ENCODE data around the gene GLS. TPM values are rescaled to one million over a fixed set of nuclear protein-coding genes. Genes with fewer than 3 reads are reported as not detected.

GLS gene
- total RNA-seq, 1 donor from 2014 or later: 185 TPM

DNA sequence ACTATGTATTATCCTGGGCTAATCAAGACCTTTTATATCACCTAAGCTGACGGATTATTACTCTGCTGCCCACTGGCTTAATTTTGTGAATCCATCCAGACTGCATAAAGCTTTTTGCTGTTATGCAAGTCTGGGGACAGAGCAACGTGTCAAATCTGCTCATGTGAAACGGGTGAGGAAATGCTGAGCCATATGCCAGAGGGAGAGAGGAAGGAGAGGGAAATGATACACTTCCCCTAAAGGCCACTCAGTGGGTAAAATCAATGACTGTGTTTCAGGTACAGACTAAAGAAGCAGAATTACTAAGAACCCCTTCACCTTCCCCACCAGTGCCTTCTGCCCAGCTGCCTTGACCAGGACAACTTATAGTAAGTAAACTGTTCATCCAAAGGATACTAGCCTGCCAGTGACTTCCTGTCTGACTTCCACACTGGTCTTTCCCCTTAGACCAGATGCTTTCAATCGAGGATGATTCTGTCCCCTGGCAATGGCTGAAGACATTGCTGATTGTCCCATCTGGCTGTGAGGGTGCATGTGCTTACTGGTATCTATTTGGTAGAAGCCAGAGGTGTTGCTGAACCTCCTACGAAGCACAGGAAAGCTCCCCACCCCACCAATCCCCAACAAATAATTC, 90.4 kb downstream of the GLS start:
- no peaks in the 10 kb centered on the region for H3K27me3 Mint-ChIP-seq (ENCODE audit: low read depth)
- no peak overlapping the region for H3K4me3 Mint-ChIP-seq
- TF ChIP-seq, protein P1, sequence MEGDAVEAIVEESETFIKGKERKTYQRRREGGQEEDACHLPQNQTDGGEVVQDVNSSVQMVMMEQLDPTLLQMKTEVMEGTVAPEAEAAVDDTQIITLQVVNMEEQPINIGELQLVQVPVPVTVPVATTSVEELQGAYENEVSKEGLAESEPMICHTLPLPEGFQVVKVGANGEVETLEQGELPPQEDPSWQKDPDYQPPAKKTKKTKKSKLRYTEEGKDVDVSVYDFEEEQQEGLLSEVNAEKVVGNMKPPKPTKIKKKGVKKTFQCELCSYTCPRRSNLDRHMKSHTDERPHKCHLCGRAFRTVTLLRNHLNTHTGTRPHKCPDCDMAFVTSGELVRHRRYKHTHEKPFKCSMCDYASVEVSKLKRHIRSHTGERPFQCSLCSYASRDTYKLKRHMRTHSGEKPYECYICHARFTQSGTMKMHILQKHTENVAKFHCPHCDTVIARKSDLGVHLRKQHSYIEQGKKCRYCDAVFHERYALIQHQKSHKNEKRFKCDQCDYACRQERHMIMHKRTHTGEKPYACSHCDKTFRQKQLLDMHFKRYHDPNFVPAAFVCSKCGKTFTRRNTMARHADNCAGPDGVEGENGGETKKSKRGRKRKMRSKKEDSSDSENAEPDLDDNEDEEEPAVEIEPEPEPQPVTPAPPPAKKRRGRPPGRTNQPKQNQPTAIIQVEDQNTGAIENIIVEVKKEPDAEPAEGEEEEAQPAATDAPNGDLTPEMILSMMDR (IDR thresholded peaks at IDR 0.05; ENCODE audit: unreplicated experiment): no peak
- H3K9me3 Mint-ChIP-seq: no peaks in the 10 kb centered on the region
- no peak for DNase-seq (ENCODE audit: low spot score in 2 of 2, unreplicated experiment in 2 of 2)
- peaks cover 7% of the 10 kb centered on the region for H3K4me1 Mint-ChIP-seq
- H3K27ac Mint-ChIP-seq: no peak overlapping the region
- peaks cover 70% of the 10 kb centered on the region for H3K36me3 Mint-ChIP-seq

DNA sequence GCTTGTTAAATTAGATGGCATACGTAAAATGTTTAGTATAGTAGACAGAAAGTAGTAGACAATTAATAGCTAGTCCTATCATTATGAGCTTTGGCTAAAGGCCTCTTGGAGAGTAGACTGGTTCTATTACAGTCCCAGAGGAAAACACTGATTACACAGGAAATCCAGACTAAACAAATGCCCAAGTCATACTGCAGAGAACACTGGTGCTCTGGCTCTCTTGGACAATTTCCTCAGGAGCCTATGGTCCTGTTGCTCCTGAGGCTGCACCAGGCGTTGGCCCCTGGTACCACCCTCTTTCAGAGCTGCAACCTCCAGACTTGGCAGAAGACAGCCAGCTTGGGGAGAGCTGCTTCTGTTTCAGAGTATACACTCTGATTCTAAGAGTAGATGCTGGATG, 91.6 kb downstream of the GLS start:
- Mint-ChIP-seq H3K4me3 (no peak overlapping the region), H3K27me3 (ENCODE audit: low read depth) (no peaks in the 10 kb centered on the region), H3K4me1 (peaks cover 7% of the 10 kb centered on the region), H3K36me3 (peaks cover 75% of the 10 kb centered on the region), H3K27ac (no peak overlapping the region), H3K9me3 (no peaks in the 10 kb centered on the region)
- no peak for DNase-seq (ENCODE audit: low spot score in 2 of 2, unreplicated experiment in 2 of 2)
- TF ChIP-seq, protein P1 (IDR thresholded peaks at IDR 0.05; ENCODE audit: unreplicated experiment): no peak

DNA sequence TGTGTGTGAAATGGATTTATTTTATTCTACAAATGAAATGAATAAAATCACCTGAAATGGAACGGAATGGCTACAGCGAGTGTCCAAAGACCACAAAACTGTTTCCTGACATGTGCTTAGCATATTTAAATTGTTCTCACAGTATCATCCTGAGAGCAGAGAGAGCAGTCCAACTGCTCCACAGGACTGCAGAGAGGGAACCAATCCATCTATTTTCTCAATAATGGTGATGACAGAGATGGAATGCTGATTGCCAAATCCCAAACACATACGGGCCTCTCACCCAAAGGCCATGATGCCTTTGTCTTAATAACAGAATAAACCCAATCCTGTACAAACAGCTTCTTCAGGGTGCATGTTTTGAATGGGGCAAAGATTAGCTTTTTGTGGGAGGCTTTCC, 92.2 kb downstream of the GLS start:
- H3K27ac Mint-ChIP-seq: no peak overlapping the region
- peaks cover 79% of the 10 kb centered on the region for H3K36me3 Mint-ChIP-seq
- H3K9me3 Mint-ChIP-seq: no peaks in the 10 kb centered on the region
- TF ChIP-seq, protein P1 (IDR thresholded peaks at IDR 0.05; ENCODE audit: unreplicated experiment): no peak
- no peaks in the 10 kb centered on the region for H3K27me3 Mint-ChIP-seq (ENCODE audit: low read depth)
- no peak overlapping the region for H3K4me3 Mint-ChIP-seq
- DNase-seq (ENCODE audit: low spot score in 2 of 2, unreplicated experiment in 2 of 2): no peak
- peaks cover 9% of the 10 kb centered on the region for H3K4me1 Mint-ChIP-seq

DNA sequence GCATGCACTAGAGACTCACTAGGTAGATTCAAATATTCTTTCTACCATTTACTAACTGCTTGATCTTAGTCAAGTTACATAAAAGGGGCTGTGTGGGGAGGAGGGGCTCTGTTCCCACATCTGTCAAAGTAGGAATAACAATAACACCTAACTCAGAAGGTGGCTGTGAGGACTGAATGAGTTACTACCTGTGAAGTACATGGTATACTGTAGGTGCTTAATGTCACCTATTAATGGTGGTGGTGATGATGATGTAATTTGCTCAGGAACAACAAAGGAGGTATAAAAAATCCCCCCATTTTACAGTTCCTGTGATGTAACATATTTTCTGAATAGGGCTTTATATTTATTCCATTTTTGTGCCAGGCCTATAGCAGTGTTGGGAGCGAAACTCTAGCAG, 92.6 kb downstream of the GLS start:
- Mint-ChIP-seq H3K4me1 (peaks cover 9% of the 10 kb centered on the region), H3K27me3 (ENCODE audit: low read depth) (no peaks in the 10 kb centered on the region), H3K36me3 (peaks cover 79% of the 10 kb centered on the region), H3K27ac (peak overlapping the region; percentile 88), H3K4me3 (no peak overlapping the region), H3K9me3 (no peaks in the 10 kb centered on the region)
- TF ChIP-seq, protein P1 (IDR thresholded peaks at IDR 0.05; ENCODE audit: unreplicated experiment): no peak
- no peak for DNase-seq (ENCODE audit: low spot score in 2 of 2, unreplicated experiment in 2 of 2)

DNA sequence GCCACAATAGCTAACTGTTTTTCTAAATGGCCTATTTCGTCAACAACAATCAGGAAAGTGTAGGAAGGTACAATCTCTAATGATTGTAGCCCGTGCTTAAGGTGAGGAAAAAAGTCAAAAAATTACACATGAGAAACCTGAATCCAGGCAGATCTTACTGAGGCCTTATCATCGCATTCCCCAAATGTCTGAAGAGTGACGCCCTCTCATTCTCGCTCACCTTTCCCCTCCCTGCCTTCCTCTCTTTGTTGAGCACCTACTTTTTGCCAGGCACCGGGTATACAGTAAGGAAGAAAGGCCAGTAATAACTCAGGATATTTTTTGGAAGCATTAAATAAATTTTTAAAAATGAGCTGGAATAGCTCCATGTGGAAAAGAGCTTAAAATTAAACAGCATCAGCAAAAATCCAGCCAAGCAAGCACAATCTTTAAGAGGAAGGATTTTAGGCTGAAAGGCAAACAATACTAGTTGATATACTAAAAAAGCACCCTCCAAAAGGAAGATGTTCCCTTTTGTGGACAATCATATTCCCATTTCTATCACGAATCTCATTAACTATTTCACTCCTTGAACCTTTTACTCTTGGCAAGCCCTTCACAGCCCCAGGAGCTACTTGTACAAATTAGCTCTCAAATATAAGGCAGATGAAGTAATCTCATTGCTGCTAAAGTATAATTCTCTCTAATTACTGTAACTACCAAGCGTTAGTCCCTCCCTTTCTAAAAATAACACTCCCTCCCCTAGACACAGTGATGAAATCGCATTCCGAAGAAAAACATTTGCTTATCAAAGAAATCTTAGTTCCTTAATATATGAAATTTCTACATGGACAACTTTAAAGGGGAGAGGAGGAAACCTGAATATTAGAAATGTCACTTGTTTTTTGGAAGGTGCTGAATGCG, 93.4 kb downstream of the GLS start:
- TF ChIP-seq, protein P1 (IDR thresholded peaks at IDR 0.05; ENCODE audit: unreplicated experiment): no peak
- Mint-ChIP-seq H3K36me3 (peaks cover 84% of the 10 kb centered on the region), H3K27ac (peak overlapping the region; percentile 88), H3K9me3 (no peaks in the 10 kb centered on the region), H3K4me1 (peaks cover 11% of the 10 kb centered on the region), H3K4me3 (no peak overlapping the region), H3K27me3 (ENCODE audit: low read depth) (no peaks in the 10 kb centered on the region)
- DNase-seq (ENCODE audit: low spot score in 2 of 2, unreplicated experiment in 2 of 2): no peak
